Left renal cortex interstitium (tissue), 4 donors: ENCODE results near the gene UNC119. TPM values are rescaled to one million over a fixed set of nuclear protein-coding genes. Genes with fewer than 3 reads are reported as not detected.

Experiments used
- DNase-seq, 4 donors: peaks; one replicate each; pipeline ENCODE4 v3.0.0-alpha.2; 2013; ENCODE audit warnings: low read depth in 4 of 4, low spot score in 2 of 4, missing footprints in 1 of 4
- polyA plus RNA-seq, 4 donors: library from polyadenylated mRNA; unstranded; fragments of 120-200 nt; gene quantifications; one replicate each; pipeline ENCODE4 v1.2.1, GENCODE V29; 2013; ENCODE audit not compliant: insufficient read length in 4 of 4

The UNC119 gene
- polyA plus RNA-seq, 4 donors, result 55.6 to 79.7 (median 65.4) TPM

- DNase-seq, result no peak
Measured at GRCh38 chr17:28573521-28573920, 21.1 kb upstream of the UNC119 start.

- no peak for DNase-seq
Measured at GRCh38 chr17:28573040-28573380, 20.6 kb upstream of the UNC119 start.

- DNase-seq, result no peak
Measured at GRCh38 chr17:28572259-28573039, 20.0 kb upstream of the UNC119 start.

- DNase-seq, result peak in 3 of 4 donors; percentile 67 to 83 (median 79)
Measured at GRCh38 chr17:28571361-28572122, 19.1 kb upstream of the UNC119 start, which contains the start of gene PIGS. TSS of gene PIGS (minus strand) at chr17:28571524. CDS start at chr17:28571496, 28 bp downstream.

GRCh38 chr17:28570716-28571360 is 18.4 kb upstream of the UNC119 start:
- no peak for DNase-seq

- no peak for DNase-seq
Measured at GRCh38 chr17:28569446-28569845, 17.0 kb upstream of the UNC119 start.

GRCh38 chr17:28567604-28568003 is 15.2 kb upstream of the UNC119 start:
- DNase-seq, result no peak

GRCh38 chr17:28563475-28563874 is 11.1 kb upstream of the UNC119 start:
- no peak for DNase-seq

GRCh38 chr17:28555022-28555421 is 2.6 kb upstream of the UNC119 start:
- no peak for DNase-seq

GRCh38 chr17:28554565-28554964 is 2.1 kb upstream of the UNC119 start:
- DNase-seq, result no peak

- DNase-seq, result no peak
Measured at GRCh38 chr17:28553000-28553505, 629 bp upstream of the UNC119 start.

GRCh38 chr17:28551421-28552175 is 826 bp downstream of the UNC119 start:
- DNase-seq, result peak in 1 of 4 donors; percentile 20

- DNase-seq, result no peak
Measured at GRCh38 chr17:28550858-28551257, 1.6 kb downstream of the UNC119 start.

GRCh38 chr17:28549236-28550132 is 2.9 kb downstream of the UNC119 start:
- no peak for DNase-seq

- DNase-seq, result no peak
Measured at GRCh38 chr17:28548417-28549130, 3.9 kb downstream of the UNC119 start.

GRCh38 chr17:28547623-28548416 is 4.6 kb downstream of the UNC119 start:
- DNase-seq, result peak in 1 of 4 donors; percentile 50

- DNase-seq, result no peak
Measured at GRCh38 chr17:28547096-28547622, 5.3 kb downstream of the UNC119 start.
